Measurements from ENCODE around the gene MYO5A. TPM values are rescaled to one million over a fixed set of nuclear protein-coding genes. Genes with fewer than 3 reads are reported as not detected.
A peak's percentile ranks its signal among the peaks of the same experiment; 100 is the strongest.
"Not testable (repeated sequence)": the region's sequence is repeated elsewhere in the genome, so short reads cannot be mapped to it uniquely, and the experiment has no call there.

MYO5A gene
- total and polyA plus RNA-seq, 2 donors (not counting 1 experiment from before 2014, with no cell fraction given), result 12.2 to 44.4 TPM

GRCh38 chr15:52462806-52463360, 65.8 kb downstream of the MYO5A start:
- DNase-seq, result no peak

DNA sequence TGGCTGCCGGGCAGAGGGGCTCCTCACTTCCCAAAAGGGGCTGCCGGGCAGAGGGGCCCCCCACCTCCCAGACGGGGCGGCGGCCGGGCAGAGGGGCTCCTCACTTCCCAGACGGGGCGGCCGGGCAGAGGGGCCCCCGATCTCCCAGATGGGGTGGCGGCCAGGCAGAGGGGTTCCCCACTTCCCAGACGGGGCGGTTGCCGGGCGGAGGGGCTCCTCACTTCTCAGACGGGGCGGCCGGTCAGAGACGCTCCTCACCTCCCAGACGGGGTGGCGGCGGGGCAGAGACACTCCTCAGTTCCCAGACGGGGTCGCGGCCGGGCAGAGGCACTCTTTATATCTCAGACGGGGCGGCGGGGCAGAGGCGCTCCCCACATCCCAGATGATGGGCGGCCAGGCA, 69.0 kb downstream of the MYO5A start:
- ATAC-seq (ENCODE audit: low read depth); DNase-seq; H3K9me3 Mint-ChIP-seq (ENCODE audit: insufficient read depth); H2AFZ ChIP-seq (ENCODE audit: insufficient read depth, low read depth, low read length, poor library complexity, severe bottlenecking); H3K27me3 Mint-ChIP-seq; intact Hi-C loops (cut with micrococcal nuclease); H3K27me3 ChIP-seq (replicated peaks in 1 of 4; ENCODE audit: control extremely low read depth in 1 of 4, control insufficient read depth in 3 of 4, insufficient read depth in 4 of 4, low read length in 3 of 4); H3K4me3 Mint-ChIP-seq; H3K9me3 ChIP-seq (ENCODE audit: control extremely low read depth in 1 of 3, control insufficient read depth in 2 of 3, insufficient read depth in 1 of 3, low read length in 2 of 3); H4K20me1 ChIP-seq (ENCODE audit: control insufficient read depth, insufficient read depth, low read length, poor library complexity, severe bottlenecking); POLR2A ChIA-PET; H3K4me2 ChIP-seq (replicated peaks; ENCODE audit: low read depth, low read length, poor library complexity, severe bottlenecking); H3K36me3 ChIP-seq (replicated peaks in 1 of 2; ENCODE audit: control extremely low read depth in 1 of 2, control insufficient read depth in 1 of 2, extremely low read depth in 1 of 2, insufficient read depth in 2 of 2, low read length in 1 of 2); H3K27ac ChIP-seq (ENCODE audit: low read length in 2 of 2); H3K4me3 ChIP-seq (ENCODE audit: control extremely low read depth in 1 of 5, extremely low read depth in 1 of 5, insufficient read depth in 1 of 5, low read depth in 2 of 5, low read length in 4 of 5); H3K9ac ChIP-seq (ENCODE audit: low read length); H3K27ac Mint-ChIP-seq; CTCF ChIA-PET: not testable (repeated sequence)
- H3K4me1 Mint-ChIP-seq, result peaks cover 24% of the 10 kb centered on the region
- WGBS (ENCODE audit: insufficient coverage), result 99% methylated on average over 22 of the region's 31 CpGs
- H3K79me2 ChIP-seq (ENCODE audit: control insufficient read depth, insufficient read depth, low read length), result peaks cover 79% of the 10 kb centered on the region
- H3K4me1 ChIP-seq (ENCODE audit: control insufficient read depth in 2 of 2, insufficient read depth in 2 of 2, low read length in 2 of 2), result peaks cover 12 to 14% of the 10 kb centered on the region in 2 donors

More at GRCh38 chr15:52462806-52463360, 65.8 kb downstream of the MYO5A start:
- 100% methylated on average over 2 of the region's 6 CpGs for WGBS (ENCODE audit: insufficient coverage)
- Mint-ChIP-seq H3K4me1 (peaks cover 45% of the 10 kb centered on the region), H3K27me3 (no peaks in the 10 kb centered on the region), H3K9me3 (ENCODE audit: insufficient read depth) (peaks cover 8% of the 10 kb centered on the region), H3K4me3 (no peak overlapping the region), H3K27ac (peak overlapping the region; percentile 41)
- H2AFZ ChIP-seq (ENCODE audit: insufficient read depth, low read depth, low read length, poor library complexity, severe bottlenecking), result no peak overlapping the region
- POLR2A ChIA-PET, result no interaction called here
- peaks cover 0 to 5% (median 3%) of the 10 kb centered on the region in 3 donors for H3K9me3 ChIP-seq (ENCODE audit: control extremely low read depth in 1 of 3, control insufficient read depth in 2 of 3, insufficient read depth in 1 of 3, low read length in 2 of 3)
- no peak overlapping the region for H3K9ac ChIP-seq (ENCODE audit: low read length)
- intact Hi-C loops (cut with micrococcal nuclease), result no loop called here
- no peak for ATAC-seq (ENCODE audit: low read depth)
- CTCF ChIA-PET, result interaction anchor here (0.6 to 1.6 kb wide), 7 partner anchors 19 to 229 kb away, joined by 3 to 11 read pairs (median 3); no protein-coding TSS in a partner anchor
- H3K4me3 ChIP-seq (ENCODE audit: control extremely low read depth in 1 of 5, extremely low read depth in 1 of 5, insufficient read depth in 1 of 5, low read depth in 2 of 5, low read length in 4 of 5), result no peak overlapping the region
- peaks cover 74% of the 10 kb centered on the region for H3K79me2 ChIP-seq (ENCODE audit: control insufficient read depth, insufficient read depth, low read length)
- peaks cover 34 to 37% of the 10 kb centered on the region in 2 donors for H3K4me1 ChIP-seq (ENCODE audit: control insufficient read depth in 2 of 2, insufficient read depth in 2 of 2, low read length in 2 of 2)
- TF ChIP-seq EZH2 (IDR thresholded peaks at IDR 0.05; ENCODE audit: borderline replicate concordance, insufficient read depth, low read depth, low read length, poor library complexity, severe bottlenecking), result no peak
- TF ChIP-seq, protein P1, sequence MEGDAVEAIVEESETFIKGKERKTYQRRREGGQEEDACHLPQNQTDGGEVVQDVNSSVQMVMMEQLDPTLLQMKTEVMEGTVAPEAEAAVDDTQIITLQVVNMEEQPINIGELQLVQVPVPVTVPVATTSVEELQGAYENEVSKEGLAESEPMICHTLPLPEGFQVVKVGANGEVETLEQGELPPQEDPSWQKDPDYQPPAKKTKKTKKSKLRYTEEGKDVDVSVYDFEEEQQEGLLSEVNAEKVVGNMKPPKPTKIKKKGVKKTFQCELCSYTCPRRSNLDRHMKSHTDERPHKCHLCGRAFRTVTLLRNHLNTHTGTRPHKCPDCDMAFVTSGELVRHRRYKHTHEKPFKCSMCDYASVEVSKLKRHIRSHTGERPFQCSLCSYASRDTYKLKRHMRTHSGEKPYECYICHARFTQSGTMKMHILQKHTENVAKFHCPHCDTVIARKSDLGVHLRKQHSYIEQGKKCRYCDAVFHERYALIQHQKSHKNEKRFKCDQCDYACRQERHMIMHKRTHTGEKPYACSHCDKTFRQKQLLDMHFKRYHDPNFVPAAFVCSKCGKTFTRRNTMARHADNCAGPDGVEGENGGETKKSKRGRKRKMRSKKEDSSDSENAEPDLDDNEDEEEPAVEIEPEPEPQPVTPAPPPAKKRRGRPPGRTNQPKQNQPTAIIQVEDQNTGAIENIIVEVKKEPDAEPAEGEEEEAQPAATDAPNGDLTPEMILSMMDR (IDR thresholded peaks at IDR 0.05), result no peak
- peak overlapping the region; percentile 8 to 33 for H3K27ac ChIP-seq (ENCODE audit: low read length in 2 of 2)
- H3K4me2 ChIP-seq (replicated peaks; ENCODE audit: low read depth, low read length, poor library complexity, severe bottlenecking), result no peak overlapping the region
- no peaks in the 10 kb centered on the region for H3K27me3 ChIP-seq (replicated peaks in 1 of 4; ENCODE audit: control extremely low read depth in 1 of 4, control insufficient read depth in 3 of 4, insufficient read depth in 4 of 4, low read length in 3 of 4)
- H3K36me3 ChIP-seq (replicated peaks in 1 of 2; ENCODE audit: control extremely low read depth in 1 of 2, control insufficient read depth in 1 of 2, extremely low read depth in 1 of 2, insufficient read depth in 2 of 2, low read length in 1 of 2), result no peaks in the 10 kb centered on the region
- H4K20me1 ChIP-seq (ENCODE audit: control insufficient read depth, insufficient read depth, low read length, poor library complexity, severe bottlenecking), result no peaks in the 10 kb centered on the region

DNA sequence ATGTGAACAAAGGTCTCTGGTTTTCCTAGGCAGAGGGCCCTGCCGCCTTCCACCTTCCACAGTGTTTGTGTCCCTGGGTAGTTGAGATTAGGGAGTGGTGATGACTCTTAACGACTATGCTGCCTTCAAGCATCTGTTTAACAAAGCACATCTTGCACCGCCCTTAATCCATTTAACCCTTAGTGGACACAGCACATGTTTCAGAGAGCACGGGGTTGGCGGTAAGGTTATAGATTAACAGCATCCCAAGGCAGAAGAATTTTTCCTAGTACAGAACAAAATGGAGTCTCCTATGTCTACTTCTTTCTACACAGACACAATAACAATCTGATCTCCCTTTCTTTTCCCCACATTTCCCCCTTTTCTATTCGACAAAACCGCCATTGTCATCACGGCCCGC, 69.4 kb downstream of the MYO5A start:
- CTCF ChIA-PET; ATAC-seq (ENCODE audit: low read depth); H3K4me1 ChIP-seq (ENCODE audit: control insufficient read depth in 2 of 2, insufficient read depth in 2 of 2, low read length in 2 of 2): not testable (repeated sequence)

More for the DNA sequence above, 69.4 kb downstream of the MYO5A start:
- H3K9me3 ChIP-seq (ENCODE audit: control extremely low read depth in 1 of 3, control insufficient read depth in 2 of 3, insufficient read depth in 1 of 3, low read length in 2 of 3); H4K20me1 ChIP-seq (ENCODE audit: control insufficient read depth, insufficient read depth, low read length, poor library complexity, severe bottlenecking); H3K9me3 Mint-ChIP-seq (ENCODE audit: insufficient read depth); POLR2A ChIA-PET; H3K4me3 ChIP-seq (ENCODE audit: control extremely low read depth in 1 of 5, extremely low read depth in 1 of 5, insufficient read depth in 1 of 5, low read depth in 2 of 5, low read length in 4 of 5); H3K27ac ChIP-seq (ENCODE audit: low read length in 2 of 2); H3K27me3 ChIP-seq (replicated peaks in 1 of 4; ENCODE audit: control extremely low read depth in 1 of 4, control insufficient read depth in 3 of 4, insufficient read depth in 4 of 4, low read length in 3 of 4); DNase-seq; H3K4me2 ChIP-seq (replicated peaks; ENCODE audit: low read depth, low read length, poor library complexity, severe bottlenecking); H3K36me3 ChIP-seq (replicated peaks in 1 of 2; ENCODE audit: control extremely low read depth in 1 of 2, control insufficient read depth in 1 of 2, extremely low read depth in 1 of 2, insufficient read depth in 2 of 2, low read length in 1 of 2); intact Hi-C loops (cut with micrococcal nuclease); H3K27ac Mint-ChIP-seq; H3K27me3 Mint-ChIP-seq; H2AFZ ChIP-seq (ENCODE audit: insufficient read depth, low read depth, low read length, poor library complexity, severe bottlenecking); H3K9ac ChIP-seq (ENCODE audit: low read length); H3K4me3 Mint-ChIP-seq: not testable (repeated sequence)
- H3K79me2 ChIP-seq (ENCODE audit: control insufficient read depth, insufficient read depth, low read length), result peaks cover 82% of the 10 kb centered on the region
- WGBS (ENCODE audit: insufficient coverage), result 97% methylated on average over 7 of the region's 9 CpGs
- H3K4me1 Mint-ChIP-seq, result peaks cover 23% of the 10 kb centered on the region

All from B cell (primary cell).